ENCODE measurements around the gene LRRC37A3.
"Not testable (repeated sequence)": the region's sequence is repeated elsewhere in the genome, so short reads cannot be mapped to it uniquely, and the experiment has no call there.

Gene LRRC37A3

GRCh38 chr17:64925244-64925643, 6.0 kb upstream of the LRRC37A3 start:
- DNase-seq: not testable (repeated sequence)

GRCh38 chr17:64923051-64923568, 3.8 kb upstream of the LRRC37A3 start:
- DNase-seq: not testable (repeated sequence)

GRCh38 chr17:64920419-64921172, 1.3 kb upstream of the LRRC37A3 start:
- DNase-seq: no peak

GRCh38 chr17:64920026-64920418, 744 bp upstream of the LRRC37A3 start:
- no peak for DNase-seq

GRCh38 chr17:64918842-64919288, 413 bp downstream of the LRRC37A3 start:
- DNase-seq: peak; percentile 32

- not testable (repeated sequence) for DNase-seq
Observed at GRCh38 chr17:64917540-64917939, 1.7 kb downstream of the LRRC37A3 start.

GRCh38 chr17:64915244-64915643, 4.0 kb downstream of the LRRC37A3 start:
- DNase-seq: not testable (repeated sequence)

- not testable (repeated sequence) for DNase-seq
Observed at GRCh38 chr17:64910191-64910514, 9.1 kb downstream of the LRRC37A3 start.

- not testable (repeated sequence) for DNase-seq
Observed at GRCh38 chr17:64909511-64910190, 9.6 kb downstream of the LRRC37A3 start.

- not testable (repeated sequence) for DNase-seq
Observed at GRCh38 chr17:64904069-64904468, 15.2 kb downstream of the LRRC37A3 start.

- DNase-seq: not testable (repeated sequence)
Observed at GRCh38 chr17:64897136-64897535, 22.1 kb downstream of the LRRC37A3 start.

- not testable (repeated sequence) for DNase-seq
Observed at GRCh38 chr17:64874210-64874609, 45.1 kb downstream of the LRRC37A3 start.

GRCh38 chr17:64847504-64848466, 71.5 kb downstream of the LRRC37A3 start:
- DNase-seq: not testable (repeated sequence)

- not testable (repeated sequence) for DNase-seq
Observed at GRCh38 chr17:64846892-64847291, 72.4 kb downstream of the LRRC37A3 start.

GRCh38 chr17:64843918-64844317, 75.4 kb downstream of the LRRC37A3 start:
- not testable (repeated sequence) for DNase-seq

GRCh38 chr17:64842900-64843299, 76.4 kb downstream of the LRRC37A3 start:
- DNase-seq: not testable (repeated sequence)

- DNase-seq: not testable (repeated sequence)
Observed at GRCh38 chr17:64840960-64841359, 78.3 kb downstream of the LRRC37A3 start.

- DNase-seq: not testable (repeated sequence)
Observed at GRCh38 chr17:64838513-64838912, 80.8 kb downstream of the LRRC37A3 start.

GRCh38 chr17:64837018-64837761, 82.1 kb downstream of the LRRC37A3 start:
- peak; percentile 46 for DNase-seq

GRCh38 chr17:64836623-64837017, 82.7 kb downstream of the LRRC37A3 start:
- not testable (repeated sequence) for DNase-seq

- DNase-seq: not testable (repeated sequence)
Observed at GRCh38 chr17:64834060-64834459, 85.2 kb downstream of the LRRC37A3 start.

- DNase-seq: not testable (repeated sequence)
Observed at GRCh38 chr17:64830631-64831040, 88.6 kb downstream of the LRRC37A3 start.
